Neural cell (in vitro differentiated cells): ENCODE results near the gene TMEM80. TPM values are rescaled to one million over a fixed set of nuclear protein-coding genes. Genes with fewer than 3 reads are reported as not detected.

ENCODE experiments used
- H2AFZ ChIP-seq: fragments of 200-600, 300-800 bp; sonication (generic), shearing (Covaris generic); 2 replicates; pipeline ENCODE4 v1.6.0; 2014; ENCODE audit warnings: low read depth, mild to moderate bottlenecking, antibody characterized with exemption, low read length, moderate library complexity
- H3F3A ChIP-seq: fragments of 200-600 bp; shearing (Covaris generic); 2 replicates; pipeline ENCODE4 v1.6.1; 2016; ENCODE audit warnings: mild to moderate bottlenecking, moderate library complexity, mixed read lengths, antibody characterized with exemption, low read length; ENCODE audit not compliant: insufficient read depth, poor library complexity, severe bottlenecking
- H3K27ac ChIP-seq: fragments of 200-600, 300-800 bp; sonication (generic), shearing (Covaris generic); 2 replicates; pipeline ENCODE4 v1.5.1; 2014; ENCODE audit warnings: mild to moderate bottlenecking, low read length, moderate library complexity
- H3K27me3 ChIP-seq: fragments of 300-800, 200-600 bp; sonication (generic), shearing (Covaris generic); 2 replicates; pipeline ENCODE4 v1.6.0; 2014; ENCODE audit warnings: mild to moderate bottlenecking, low read depth, low read length, moderate library complexity; ENCODE audit not compliant: insufficient read depth
- H3K36me3 ChIP-seq: fragments of 300-800, 200-600 bp; sonication (generic), shearing (Covaris generic); 2 replicates; pipeline ENCODE4 v1.5.1; 2014; ENCODE audit warnings: mild to moderate bottlenecking, antibody characterized with exemption, low read length, moderate library complexity; ENCODE audit not compliant: insufficient read depth
- H3K4me2 ChIP-seq: fragments of 300-800, 200-600 bp; sonication (generic), shearing (Covaris generic); 2 replicates; pipeline ENCODE4 v1.6.0; 2014; ENCODE audit warnings: mild to moderate bottlenecking, low read length
- H3K4me3 ChIP-seq: fragments of 300-800, 200-600 bp; sonication (generic), shearing (Covaris generic); 2 replicates; pipeline ENCODE4 v1.5.1; 2014; ENCODE audit warnings: mild to moderate bottlenecking, low read length, moderate library complexity
- H3K79me2 ChIP-seq: fragments of 200-600 bp; shearing (Covaris generic); replicated peaks from 2 replicates; pipeline ENCODE4 v1.6.0; 2014; ENCODE audit warnings: mild to moderate bottlenecking, low read length, moderate library complexity; ENCODE audit not compliant: insufficient read depth
- H3K9ac ChIP-seq: fragments of 300-800, 200-600 bp; sonication (generic), shearing (Covaris generic); 2 replicates; pipeline ENCODE4 v1.6.1; 2016; ENCODE audit warnings: mild to moderate bottlenecking, low read length, mixed read lengths
- H3K9me2 ChIP-seq: fragments of 200-600 bp; shearing (Covaris generic); 2 replicates; pipeline ENCODE4 v1.6.1; 2016; ENCODE audit warnings: mild to moderate bottlenecking, low read length, mixed read lengths; ENCODE audit not compliant: insufficient read depth
- H3K9me3 ChIP-seq: fragments of 200-600, 300-800 bp; sonication (generic), shearing (Covaris generic); 2 replicates; pipeline ENCODE4 v1.6.1; 2016; ENCODE audit warnings: mild to moderate bottlenecking, mixed run types, low read length, moderate library complexity, mixed read lengths
- H4K20me1 ChIP-seq: fragments of 200-600 bp; shearing (Covaris generic); 2 replicates; pipeline ENCODE4 v1.6.1; 2016; ENCODE audit warnings: mild to moderate bottlenecking, mixed run types; ENCODE audit not compliant: insufficient read depth
- EP300 ChIP-seq: fragments of 450-650 bp; conservative IDR thresholded peaks from 2 replicates; pipeline ENCODE4 v1.6.1; 2014; ENCODE audit warnings: antibody characterized with exemption, mild to moderate bottlenecking, moderate library complexity; ENCODE audit not compliant: poor library complexity, severe bottlenecking
- EZH2 ChIP-seq: fragments of 200-600, 300-800 bp; shearing (Covaris generic), sonication (generic); IDR thresholded peaks from 2 replicates; pipeline ENCODE4 v1.6.1; 2014; ENCODE audit warnings: antibody characterized with exemption, low read length, borderline replicate concordance, mild to moderate bottlenecking; ENCODE audit not compliant: insufficient read depth, poor library complexity, severe bottlenecking
- MXI1 ChIP-seq: fragments of 450-650 bp; conservative IDR thresholded peaks from 2 replicates; pipeline ENCODE4 v1.6.1; 2014; ENCODE audit warnings: antibody characterized with exemption, mild to moderate bottlenecking; ENCODE audit not compliant: poor library complexity, severe bottlenecking
- POLR2AphosphoS5 ChIP-seq: IDR thresholded peaks from 2 replicates; pipeline ENCODE4 v1.6.1; 2012
- RAD21 ChIP-seq: fragments of 450-650 bp; conservative IDR thresholded peaks from 2 replicates; pipeline ENCODE4 v1.6.1; 2014; ENCODE audit warnings: antibody characterized with exemption, mild to moderate bottlenecking, moderate library complexity
- SMC3 ChIP-seq: fragments of 450-650 bp; conservative IDR thresholded peaks from 2 replicates; pipeline ENCODE4 v1.6.1; 2014; ENCODE audit warnings: antibody characterized with exemption, mild to moderate bottlenecking, moderate library complexity; ENCODE audit not compliant: poor library complexity
- TAF1 ChIP-seq: IDR thresholded peaks from 2 replicates; pipeline ENCODE4 v1.6.1; 2012; ENCODE audit warnings: low read depth
- polyA plus RNA-seq: library from polyadenylated mRNA; depleted of rRNA; stranded (reverse); fragments of >200 nt; gene quantifications from 2 replicates; pipeline ENCODE4 v1.2.3, GENCODE V29; 2014
- TF ChIP-seq, protein P1 (sequence below): fragments of 450-650 bp; IDR thresholded peaks from 2 replicates; pipeline ENCODE4 v1.5.1; 2014; ENCODE audit warnings: antibody characterized with exemption, mild to moderate bottlenecking, moderate library complexity; ENCODE audit not compliant: poor library complexity, severe bottlenecking
- TF ChIP-seq, protein P2 (sequence below): IDR thresholded peaks from 2 replicates; pipeline ENCODE4 v1.6.1; 2012; ENCODE audit warnings: borderline replicate concordance

TMEM80 gene
- polyA plus RNA-seq, 1 donor from 2014 or later = 23.1 TPM

GRCh38 chr11:673866-674265 lies 21.8 kb upstream of the TMEM80 start:
- Histone ChIP-seq H4K20me1 (no peaks in the 10 kb centered on the region), H3K9me2 (no peaks in the 10 kb centered on the region), H3K9me3 (no peaks in the 10 kb centered on the region), H3K79me2 (no peaks in the 10 kb centered on the region), H3K4me3 (no peak overlapping the region), H3K27me3 (no peaks in the 10 kb centered on the region), H2AFZ (no peak overlapping the region), H3K9ac (no peak overlapping the region), H3K36me3 (peaks cover 11% of the 10 kb centered on the region), H3K27ac (no peak overlapping the region), H3F3A (no peaks in the 10 kb centered on the region), H3K4me2 (no peak overlapping the region)
- no peak for TF ChIP-seq EZH2
- TF ChIP-seq POLR2AphosphoS5 = no peak
- no peak for TF ChIP-seq TAF1
- TF ChIP-seq, protein P1, sequence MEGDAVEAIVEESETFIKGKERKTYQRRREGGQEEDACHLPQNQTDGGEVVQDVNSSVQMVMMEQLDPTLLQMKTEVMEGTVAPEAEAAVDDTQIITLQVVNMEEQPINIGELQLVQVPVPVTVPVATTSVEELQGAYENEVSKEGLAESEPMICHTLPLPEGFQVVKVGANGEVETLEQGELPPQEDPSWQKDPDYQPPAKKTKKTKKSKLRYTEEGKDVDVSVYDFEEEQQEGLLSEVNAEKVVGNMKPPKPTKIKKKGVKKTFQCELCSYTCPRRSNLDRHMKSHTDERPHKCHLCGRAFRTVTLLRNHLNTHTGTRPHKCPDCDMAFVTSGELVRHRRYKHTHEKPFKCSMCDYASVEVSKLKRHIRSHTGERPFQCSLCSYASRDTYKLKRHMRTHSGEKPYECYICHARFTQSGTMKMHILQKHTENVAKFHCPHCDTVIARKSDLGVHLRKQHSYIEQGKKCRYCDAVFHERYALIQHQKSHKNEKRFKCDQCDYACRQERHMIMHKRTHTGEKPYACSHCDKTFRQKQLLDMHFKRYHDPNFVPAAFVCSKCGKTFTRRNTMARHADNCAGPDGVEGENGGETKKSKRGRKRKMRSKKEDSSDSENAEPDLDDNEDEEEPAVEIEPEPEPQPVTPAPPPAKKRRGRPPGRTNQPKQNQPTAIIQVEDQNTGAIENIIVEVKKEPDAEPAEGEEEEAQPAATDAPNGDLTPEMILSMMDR = no peak
- TF ChIP-seq, protein P2, sequence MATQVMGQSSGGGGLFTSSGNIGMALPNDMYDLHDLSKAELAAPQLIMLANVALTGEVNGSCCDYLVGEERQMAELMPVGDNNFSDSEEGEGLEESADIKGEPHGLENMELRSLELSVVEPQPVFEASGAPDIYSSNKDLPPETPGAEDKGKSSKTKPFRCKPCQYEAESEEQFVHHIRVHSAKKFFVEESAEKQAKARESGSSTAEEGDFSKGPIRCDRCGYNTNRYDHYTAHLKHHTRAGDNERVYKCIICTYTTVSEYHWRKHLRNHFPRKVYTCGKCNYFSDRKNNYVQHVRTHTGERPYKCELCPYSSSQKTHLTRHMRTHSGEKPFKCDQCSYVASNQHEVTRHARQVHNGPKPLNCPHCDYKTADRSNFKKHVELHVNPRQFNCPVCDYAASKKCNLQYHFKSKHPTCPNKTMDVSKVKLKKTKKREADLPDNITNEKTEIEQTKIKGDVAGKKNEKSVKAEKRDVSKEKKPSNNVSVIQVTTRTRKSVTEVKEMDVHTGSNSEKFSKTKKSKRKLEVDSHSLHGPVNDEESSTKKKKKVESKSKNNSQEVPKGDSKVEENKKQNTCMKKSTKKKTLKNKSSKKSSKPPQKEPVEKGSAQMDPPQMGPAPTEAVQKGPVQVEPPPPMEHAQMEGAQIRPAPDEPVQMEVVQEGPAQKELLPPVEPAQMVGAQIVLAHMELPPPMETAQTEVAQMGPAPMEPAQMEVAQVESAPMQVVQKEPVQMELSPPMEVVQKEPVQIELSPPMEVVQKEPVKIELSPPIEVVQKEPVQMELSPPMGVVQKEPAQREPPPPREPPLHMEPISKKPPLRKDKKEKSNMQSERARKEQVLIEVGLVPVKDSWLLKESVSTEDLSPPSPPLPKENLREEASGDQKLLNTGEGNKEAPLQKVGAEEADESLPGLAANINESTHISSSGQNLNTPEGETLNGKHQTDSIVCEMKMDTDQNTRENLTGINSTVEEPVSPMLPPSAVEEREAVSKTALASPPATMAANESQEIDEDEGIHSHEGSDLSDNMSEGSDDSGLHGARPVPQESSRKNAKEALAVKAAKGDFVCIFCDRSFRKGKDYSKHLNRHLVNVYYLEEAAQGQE = no peak
- no peak for TF ChIP-seq MXI1
- TF ChIP-seq SMC3 = no peak
- no peak for TF ChIP-seq RAD21
- TF ChIP-seq EP300 = no peak

DNA sequence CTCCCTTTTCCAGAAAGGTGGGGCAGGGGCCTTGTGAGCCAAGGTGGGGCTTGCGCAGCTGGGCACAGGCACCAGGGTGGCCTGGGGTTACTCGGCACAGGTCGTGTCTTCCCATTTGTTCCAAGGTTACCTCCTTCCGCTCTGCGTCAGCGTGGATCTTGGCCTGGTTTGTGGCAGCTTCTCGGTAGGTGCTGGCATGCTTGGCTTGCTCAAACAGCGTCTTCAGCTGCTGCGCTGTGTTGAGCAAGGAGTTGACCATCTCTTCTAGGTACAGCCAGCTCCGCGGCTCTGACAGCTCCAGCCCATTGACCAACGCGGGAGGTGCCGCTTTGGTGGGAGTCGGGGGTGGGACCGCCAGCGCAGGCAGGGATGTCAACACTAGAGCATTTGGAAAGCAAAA lies 21.2 kb upstream of the TMEM80 start:
- Histone ChIP-seq H3K27me3 (no peaks in the 10 kb centered on the region), H3K4me3 (no peak overlapping the region), H3K4me2 (no peak overlapping the region), H3K36me3 (peaks cover 11% of the 10 kb centered on the region), H3F3A (no peaks in the 10 kb centered on the region), H3K79me2 (no peaks in the 10 kb centered on the region), H3K9me2 (no peaks in the 10 kb centered on the region), H3K27ac (no peak overlapping the region), H4K20me1 (no peaks in the 10 kb centered on the region), H2AFZ (no peak overlapping the region), H3K9ac (no peak overlapping the region), H3K9me3 (no peaks in the 10 kb centered on the region)
- TF ChIP-seq SMC3 (no peak), POLR2AphosphoS5 (no peak)

DNA sequence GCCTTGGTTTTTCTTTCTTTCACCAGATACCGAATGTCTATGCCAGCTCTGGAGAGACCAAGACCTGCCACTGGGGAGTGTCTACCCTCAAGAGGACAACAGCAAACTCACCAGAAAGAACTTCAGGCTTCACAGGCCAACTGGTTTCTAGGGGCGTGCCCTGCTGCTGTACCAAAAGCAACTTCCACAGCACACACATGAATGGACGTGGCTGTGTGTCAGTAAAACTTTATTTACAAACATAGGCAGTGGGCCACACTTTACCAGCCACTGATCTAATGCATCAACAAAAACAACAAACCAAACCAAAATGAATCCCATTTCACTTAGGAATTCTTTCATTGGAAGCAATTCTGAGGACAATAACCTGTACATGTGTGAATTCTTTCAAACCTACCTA lies 17.3 kb upstream of the TMEM80 start:
- Histone ChIP-seq H3K4me2 (no peak overlapping the region), H3K4me3 (no peak overlapping the region), H3K9ac (no peak overlapping the region), H3K27me3 (no peaks in the 10 kb centered on the region), H3K79me2 (no peaks in the 10 kb centered on the region), H3K9me3 (no peaks in the 10 kb centered on the region), H3F3A (no peaks in the 10 kb centered on the region), H3K9me2 (no peaks in the 10 kb centered on the region), H3K36me3 (peaks cover 11% of the 10 kb centered on the region), H3K27ac (no peak overlapping the region), H2AFZ (no peak overlapping the region), H4K20me1 (no peaks in the 10 kb centered on the region)
- TF ChIP-seq RAD21 (no peak), SMC3 (no peak), POLR2AphosphoS5 (no peak), EP300 (no peak), MXI1 (no peak)
- TF ChIP-seq, protein P2 = no peak
- TF ChIP-seq, protein P1 = no peak
